GM10847 (cell line): ENCODE measurements around the gene EXTL1.

Experiments used
- POLR2A ChIP-seq: IDR thresholded peaks from 2 replicates; pipeline ENCODE4 v1.6.1; 2011; ENCODE audit not compliant: insufficient read length; ENCODE audit errors: extremely low read depth

Gene EXTL1

GRCh38 chr1:26041978-26042377 is 20.4 kb downstream of the EXTL1 start:
- no peak for TF ChIP-seq POLR2A

GRCh38 chr1:26043765-26044164 is 22.2 kb downstream of the EXTL1 start:
- no peak for TF ChIP-seq POLR2A

GRCh38 chr1:26044414-26044813 is 22.8 kb downstream of the EXTL1 start:
- TF ChIP-seq POLR2A: no peak

- TF ChIP-seq POLR2A: no peak
Observed at GRCh38 chr1:26044971-26045721, 23.6 kb downstream of the EXTL1 start.

- no peak for TF ChIP-seq POLR2A
Observed at GRCh38 chr1:26045722-26046245, 24.2 kb downstream of the EXTL1 start, which contains the start of gene SLC30A2. Gene SLC30A2 (minus strand): TSS chr1:26046118. CDS start chr1:26045896, 222 bp downstream.

- no peak for TF ChIP-seq POLR2A
Observed at GRCh38 chr1:26046246-26047095, 24.9 kb downstream of the EXTL1 start.

GRCh38 chr1:26047278-26047874 is 25.8 kb downstream of the EXTL1 start:
- TF ChIP-seq POLR2A: no peak

- no peak for TF ChIP-seq POLR2A
Observed at GRCh38 chr1:26049531-26050247, 28.1 kb downstream of the EXTL1 start.

- TF ChIP-seq POLR2A: no peak
Observed at GRCh38 chr1:26050248-26050640, 28.7 kb downstream of the EXTL1 start.

GRCh38 chr1:26053718-26054560 is 32.4 kb downstream of the EXTL1 start:
- no peak for TF ChIP-seq POLR2A

GRCh38 chr1:26055041-26055440 is 33.5 kb downstream of the EXTL1 start:
- TF ChIP-seq POLR2A: no peak

GRCh38 chr1:26057189-26057588 is 35.6 kb downstream of the EXTL1 start:
- TF ChIP-seq POLR2A: no peak

GRCh38 chr1:26058052-26058595 is 36.5 kb downstream of the EXTL1 start:
- no peak for TF ChIP-seq POLR2A

- TF ChIP-seq POLR2A: no peak
Observed at GRCh38 chr1:26059906-26060305, 38.3 kb downstream of the EXTL1 start.
